ENCODE data around the gene LRP6. TPM values are rescaled to one million over a fixed set of nuclear protein-coding genes. Genes with fewer than 3 reads are reported as not detected.
"Not testable (repeated sequence)": the region's sequence is repeated elsewhere in the genome, so short reads cannot be mapped to it uniquely, and the experiment has no call there.

The LRP6 gene
- total and polyA plus RNA-seq, 5 donors: 4.0 to 23.9 (median 20.8) TPM

GRCh38 chr12:12144531-12144930 is 122.3 kb downstream of the LRP6 start:
- H3K4me3 ChIP-seq (ENCODE audit: low read length); DNase-seq; H3K27me3 ChIP-seq (ENCODE audit: control insufficient read depth, insufficient read depth); H3K4me1 ChIP-seq (ENCODE audit: control insufficient read depth, insufficient read depth, low read length); H3K27ac ChIP-seq (ENCODE audit: low read length); H3K9me3 ChIP-seq (ENCODE audit: control insufficient read depth, low read length); ATAC-seq; intact Hi-C loops (cut with DNase I): not testable (repeated sequence)
- WGBS: 95% methylated on average over 1 of the region's 1 CpG

GRCh38 chr12:12141000-12141399 is 125.8 kb downstream of the LRP6 start:
- no peak for DNase-seq
- no peaks in the 10 kb centered on the region for H3K4me1 ChIP-seq (ENCODE audit: control insufficient read depth, insufficient read depth, low read length)
- no peaks in the 10 kb centered on the region for H3K9me3 ChIP-seq (ENCODE audit: control insufficient read depth, low read length)
- no peak overlapping the region for H3K27ac ChIP-seq (ENCODE audit: low read length)
- intact Hi-C loops (cut with DNase I): no loop called here
- no peak for ATAC-seq
- no peak overlapping the region for H3K4me3 ChIP-seq (ENCODE audit: low read length)
- no peaks in the 10 kb centered on the region for H3K27me3 ChIP-seq (ENCODE audit: control insufficient read depth, insufficient read depth)

GRCh38 chr12:12138203-12139154 is 128.4 kb downstream of the LRP6 start:
- H3K27me3 ChIP-seq (ENCODE audit: control insufficient read depth, insufficient read depth): no peaks in the 10 kb centered on the region
- H3K27ac ChIP-seq (ENCODE audit: low read length): no peak overlapping the region
- 94% methylated on average over 3 of the region's 3 CpGs for WGBS
- no peak for DNase-seq
- ATAC-seq: no peak
- H3K4me1 ChIP-seq (ENCODE audit: control insufficient read depth, insufficient read depth, low read length): no peaks in the 10 kb centered on the region
- no peaks in the 10 kb centered on the region for H3K9me3 ChIP-seq (ENCODE audit: control insufficient read depth, low read length)
- intact Hi-C loops (cut with DNase I): no loop called here
- no peak overlapping the region for H3K4me3 ChIP-seq (ENCODE audit: low read length)

- no peak overlapping the region for H3K4me3 ChIP-seq (ENCODE audit: low read length)
- H3K4me1 ChIP-seq (ENCODE audit: control insufficient read depth, insufficient read depth, low read length): no peaks in the 10 kb centered on the region
- intact Hi-C loops (cut with DNase I): no loop called here
- no peaks in the 10 kb centered on the region for H3K9me3 ChIP-seq (ENCODE audit: control insufficient read depth, low read length)
- H3K27ac ChIP-seq (ENCODE audit: low read length): no peak overlapping the region
- ATAC-seq: no peak
- no peaks in the 10 kb centered on the region for H3K27me3 ChIP-seq (ENCODE audit: control insufficient read depth, insufficient read depth)
- no peak for DNase-seq
- 99% methylated on average over 5 of the region's 5 CpGs for WGBS
These were observed 133.1 kb downstream of the LRP6 start for GRCh38 chr12:12133785-12134184.

GRCh38 chr12:12133259-12133658 is 133.6 kb downstream of the LRP6 start:
- no peaks in the 10 kb centered on the region for H3K9me3 ChIP-seq (ENCODE audit: control insufficient read depth, low read length)
- 93% methylated on average over 3 of the region's 3 CpGs for WGBS
- intact Hi-C loops (cut with DNase I): no loop called here
- no peak overlapping the region for H3K27ac ChIP-seq (ENCODE audit: low read length)
- ATAC-seq: no peak
- no peak for DNase-seq
- H3K4me3 ChIP-seq (ENCODE audit: low read length): no peak overlapping the region
- no peaks in the 10 kb centered on the region for H3K4me1 ChIP-seq (ENCODE audit: control insufficient read depth, insufficient read depth, low read length)
- H3K27me3 ChIP-seq (ENCODE audit: control insufficient read depth, insufficient read depth): no peaks in the 10 kb centered on the region

GRCh38 chr12:12128670-12129069 is 138.2 kb downstream of the LRP6 start:
- 72% methylated on average over 4 of the region's 4 CpGs for WGBS
- intact Hi-C loops (cut with DNase I): no loop called here
- Histone ChIP-seq H3K4me3 (ENCODE audit: low read length) (no peak overlapping the region), H3K9me3 (ENCODE audit: control insufficient read depth, low read length) (no peaks in the 10 kb centered on the region), H3K27ac (ENCODE audit: low read length) (no peak overlapping the region), H3K4me1 (ENCODE audit: control insufficient read depth, insufficient read depth, low read length) (no peaks in the 10 kb centered on the region), H3K27me3 (ENCODE audit: control insufficient read depth, insufficient read depth) (no peaks in the 10 kb centered on the region)
- DNase-seq (no peak), ATAC-seq (no peak)

GRCh38 chr12:12127304-12127703 is 139.5 kb downstream of the LRP6 start:
- 98% methylated on average over 2 of the region's 2 CpGs for WGBS
- Histone ChIP-seq H3K9me3 (ENCODE audit: control insufficient read depth, low read length) (no peaks in the 10 kb centered on the region), H3K4me3 (ENCODE audit: low read length) (no peak overlapping the region), H3K27me3 (ENCODE audit: control insufficient read depth, insufficient read depth) (no peaks in the 10 kb centered on the region), H3K4me1 (ENCODE audit: control insufficient read depth, insufficient read depth, low read length) (no peaks in the 10 kb centered on the region), H3K27ac (ENCODE audit: low read length) (no peak overlapping the region)
- ATAC-seq (no peak), DNase-seq (no peak)
- intact Hi-C loops (cut with DNase I): no loop called here

GRCh38 chr12:12126551-12126950 is 140.3 kb downstream of the LRP6 start:
- Histone ChIP-seq H3K9me3 (ENCODE audit: control insufficient read depth, low read length) (no peaks in the 10 kb centered on the region), H3K27ac (ENCODE audit: low read length) (no peak overlapping the region), H3K4me1 (ENCODE audit: control insufficient read depth, insufficient read depth, low read length) (no peaks in the 10 kb centered on the region), H3K27me3 (ENCODE audit: control insufficient read depth, insufficient read depth) (no peaks in the 10 kb centered on the region), H3K4me3 (ENCODE audit: low read length) (no peak overlapping the region)
- intact Hi-C loops (cut with DNase I): no loop called here
- ATAC-seq (no peak), DNase-seq (no peak)
- 90% methylated on average over 4 of the region's 4 CpGs for WGBS

- H3K27me3 ChIP-seq (ENCODE audit: control insufficient read depth, insufficient read depth): no peaks in the 10 kb centered on the region
- intact Hi-C loops (cut with DNase I): no loop called here
- H3K4me3 ChIP-seq (ENCODE audit: low read length): no peak overlapping the region
- H3K9me3 ChIP-seq (ENCODE audit: control insufficient read depth, low read length): no peaks in the 10 kb centered on the region
- WGBS: 55% methylated on average over 3 of the region's 3 CpGs
- ATAC-seq: no peak
- H3K27ac ChIP-seq (ENCODE audit: low read length): no peak overlapping the region
- no peak for DNase-seq
- no peaks in the 10 kb centered on the region for H3K4me1 ChIP-seq (ENCODE audit: control insufficient read depth, insufficient read depth, low read length)
These were observed 143.7 kb downstream of the LRP6 start for GRCh38 chr12:12123036-12123604.

GRCh38 chr12:12121061-12121460 is 145.8 kb downstream of the LRP6 start:
- intact Hi-C loops (cut with DNase I): no loop called here
- no peaks in the 10 kb centered on the region for H3K9me3 ChIP-seq (ENCODE audit: control insufficient read depth, low read length)
- no peak for DNase-seq
- peak in 1 of 2 donors; percentile 25 for ATAC-seq
- H3K4me1 ChIP-seq (ENCODE audit: control insufficient read depth, insufficient read depth, low read length): no peaks in the 10 kb centered on the region
- H3K27ac ChIP-seq (ENCODE audit: low read length): no peak overlapping the region
- no peak overlapping the region for H3K4me3 ChIP-seq (ENCODE audit: low read length)
- WGBS: 88% methylated on average over 5 of the region's 5 CpGs
- no peaks in the 10 kb centered on the region for H3K27me3 ChIP-seq (ENCODE audit: control insufficient read depth, insufficient read depth)

- no peaks in the 10 kb centered on the region for H3K9me3 ChIP-seq (ENCODE audit: control insufficient read depth, low read length)
- ATAC-seq (no peak), DNase-seq (no peak)
- no peak overlapping the region for H3K4me3 ChIP-seq (ENCODE audit: low read length)
- intact Hi-C loops (cut with DNase I): no loop called here
- no peaks in the 10 kb centered on the region for H3K27me3 ChIP-seq (ENCODE audit: control insufficient read depth, insufficient read depth)
- no peaks in the 10 kb centered on the region for H3K4me1 ChIP-seq (ENCODE audit: control insufficient read depth, insufficient read depth, low read length)
- no peak overlapping the region for H3K27ac ChIP-seq (ENCODE audit: low read length)
- WGBS: 97% methylated on average over 2 of the region's 2 CpGs
These were observed 150.2 kb downstream of the LRP6 start for GRCh38 chr12:12116677-12117076.

Measured in right cardiac atrium (tissue), 5 donors.